Measurements from ENCODE around the gene GNG7. TPM values are rescaled to one million over a fixed set of nuclear protein-coding genes. Genes with fewer than 3 reads are reported as not detected.
"Not testable (repeated sequence)": the region's sequence is repeated elsewhere in the genome, so short reads cannot be mapped to it uniquely, and the experiment has no call there.

Gene GNG7
- total RNA-seq, 1 donor from 2014 or later, result 7.7 TPM

- Mint-ChIP-seq H3K4me1 (ENCODE audit: unreplicated experiment) (no peaks in the 10 kb centered on the region), H3K36me3 (ENCODE audit: low read depth, unreplicated experiment) (no peaks in the 10 kb centered on the region), H3K9me3 (ENCODE audit: unreplicated experiment) (no peaks in the 10 kb centered on the region), H3K4me3 (ENCODE audit: unreplicated experiment) (no peak overlapping the region), H3K27ac (ENCODE audit: unreplicated experiment) (no peak overlapping the region), H3K27me3 (ENCODE audit: unreplicated experiment) (peaks cover 4% of the 10 kb centered on the region)
- DNase-seq (ENCODE audit: low spot score), result no peak
- TF ChIP-seq CTCF (IDR thresholded peaks at IDR 0.05; ENCODE audit: unreplicated experiment), result no peak
Observed at GRCh38 chr19:2524361-2524839, 178.1 kb downstream of the GNG7 start.

GRCh38 chr19:2523630-2524311, 178.7 kb downstream of the GNG7 start:
- H3K4me3 Mint-ChIP-seq (ENCODE audit: unreplicated experiment), result no peak overlapping the region
- H3K27me3 Mint-ChIP-seq (ENCODE audit: unreplicated experiment), result peaks cover 4% of the 10 kb centered on the region
- no peaks in the 10 kb centered on the region for H3K36me3 Mint-ChIP-seq (ENCODE audit: low read depth, unreplicated experiment)
- no peaks in the 10 kb centered on the region for H3K4me1 Mint-ChIP-seq (ENCODE audit: unreplicated experiment)
- DNase-seq (ENCODE audit: low spot score), result no peak
- no peaks in the 10 kb centered on the region for H3K9me3 Mint-ChIP-seq (ENCODE audit: unreplicated experiment)
- no peak for TF ChIP-seq CTCF (IDR thresholded peaks at IDR 0.05; ENCODE audit: unreplicated experiment)
- H3K27ac Mint-ChIP-seq (ENCODE audit: unreplicated experiment), result no peak overlapping the region

DNA sequence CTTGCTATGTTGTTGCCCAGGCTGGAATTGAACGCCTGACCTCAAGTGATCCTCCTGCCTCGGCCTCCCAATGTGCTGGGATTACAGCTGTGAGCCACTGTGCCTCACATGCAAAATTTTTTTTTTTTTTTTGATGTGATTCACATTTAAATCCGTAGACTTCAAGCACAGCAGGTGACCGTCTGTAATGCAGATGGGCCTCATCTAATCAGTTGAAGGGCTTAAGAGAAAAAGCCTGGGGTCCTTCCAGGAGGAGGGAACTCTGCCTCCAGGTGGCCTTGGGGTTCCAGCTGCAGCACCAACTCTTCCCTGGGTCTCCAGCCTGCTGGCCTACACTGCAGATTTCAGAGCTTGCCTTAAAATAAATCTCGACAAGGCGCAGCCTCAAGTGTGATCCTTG, 183.0 kb downstream of the GNG7 start:
- TF ChIP-seq CTCF (IDR thresholded peaks at IDR 0.05; ENCODE audit: unreplicated experiment), result no peak
- no peak overlapping the region for H3K4me3 Mint-ChIP-seq (ENCODE audit: unreplicated experiment)
- H3K27ac Mint-ChIP-seq (ENCODE audit: unreplicated experiment), result no peak overlapping the region
- H3K4me1 Mint-ChIP-seq (ENCODE audit: unreplicated experiment), result no peaks in the 10 kb centered on the region
- H3K27me3 Mint-ChIP-seq (ENCODE audit: unreplicated experiment), result peaks cover 10% of the 10 kb centered on the region
- DNase-seq (ENCODE audit: low spot score), result no peak
- no peaks in the 10 kb centered on the region for H3K9me3 Mint-ChIP-seq (ENCODE audit: unreplicated experiment)
- no peaks in the 10 kb centered on the region for H3K36me3 Mint-ChIP-seq (ENCODE audit: low read depth, unreplicated experiment)

GRCh38 chr19:2518856-2519255, 183.6 kb downstream of the GNG7 start:
- H3K4me3 Mint-ChIP-seq (ENCODE audit: unreplicated experiment); H3K27ac Mint-ChIP-seq (ENCODE audit: unreplicated experiment); H3K4me1 Mint-ChIP-seq (ENCODE audit: unreplicated experiment); DNase-seq (ENCODE audit: low spot score); H3K9me3 Mint-ChIP-seq (ENCODE audit: unreplicated experiment); H3K36me3 Mint-ChIP-seq (ENCODE audit: low read depth, unreplicated experiment): not testable (repeated sequence)
- H3K27me3 Mint-ChIP-seq (ENCODE audit: unreplicated experiment), result peaks cover 11% of the 10 kb centered on the region

- Mint-ChIP-seq H3K9me3 (ENCODE audit: unreplicated experiment) (no peaks in the 10 kb centered on the region), H3K4me3 (ENCODE audit: unreplicated experiment) (no peak overlapping the region), H3K36me3 (ENCODE audit: low read depth, unreplicated experiment) (no peaks in the 10 kb centered on the region), H3K4me1 (ENCODE audit: unreplicated experiment) (no peaks in the 10 kb centered on the region), H3K27me3 (ENCODE audit: unreplicated experiment) (peaks cover 11% of the 10 kb centered on the region), H3K27ac (ENCODE audit: unreplicated experiment) (no peak overlapping the region)
- no peak for TF ChIP-seq CTCF (IDR thresholded peaks at IDR 0.05; ENCODE audit: unreplicated experiment)
- DNase-seq (ENCODE audit: low spot score), result no peak
Observed at GRCh38 chr19:2517881-2518601, 184.5 kb downstream of the GNG7 start.

All from endothelial cell (in vitro differentiated cells).